Measurements from ENCODE around the gene SMKR1.
A peak's percentile ranks its signal among the peaks of the same experiment; 100 is the strongest.
"Not testable (repeated sequence)": the region's sequence is repeated elsewhere in the genome, so short reads cannot be mapped to it uniquely, and the experiment has no call there.

SMKR1 gene

DNA sequence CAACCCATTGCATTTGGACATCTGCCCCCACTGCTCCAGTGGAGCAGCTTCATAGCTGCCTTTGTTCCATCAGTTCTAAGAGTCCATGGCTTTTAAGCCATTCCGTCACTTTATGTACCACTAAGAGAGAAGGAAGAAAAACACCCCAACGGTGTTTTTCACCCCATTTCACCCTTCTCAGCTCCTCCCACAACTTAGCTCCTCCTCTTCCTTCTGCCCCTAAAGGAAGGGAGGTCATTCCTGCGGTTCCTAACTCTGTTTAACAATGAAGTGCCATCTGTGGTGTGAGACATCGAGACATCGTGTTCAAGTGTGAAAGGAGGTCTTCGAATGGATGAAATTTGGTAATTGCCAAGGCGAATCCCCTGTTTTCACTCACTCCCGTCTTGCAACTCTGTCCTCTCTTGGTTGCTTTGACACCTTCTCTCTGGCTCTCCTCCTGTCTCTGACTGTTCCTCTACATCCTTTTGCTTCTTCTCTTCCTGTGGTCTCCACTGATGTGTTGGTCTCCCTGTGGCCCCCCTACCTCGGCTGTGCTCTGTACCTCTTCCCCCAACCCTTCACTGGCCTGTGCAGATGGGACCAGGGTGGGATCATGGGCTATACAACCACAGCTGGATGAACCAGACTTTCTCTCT lies 23.0 kb downstream of the SMKR1 start:
- no peak for DNase-seq (ENCODE audit: low spot score)

GRCh38 chr7:129529643-129530042 lies 27.3 kb downstream of the SMKR1 start:
- no peak for DNase-seq (ENCODE audit: low spot score)

DNA sequence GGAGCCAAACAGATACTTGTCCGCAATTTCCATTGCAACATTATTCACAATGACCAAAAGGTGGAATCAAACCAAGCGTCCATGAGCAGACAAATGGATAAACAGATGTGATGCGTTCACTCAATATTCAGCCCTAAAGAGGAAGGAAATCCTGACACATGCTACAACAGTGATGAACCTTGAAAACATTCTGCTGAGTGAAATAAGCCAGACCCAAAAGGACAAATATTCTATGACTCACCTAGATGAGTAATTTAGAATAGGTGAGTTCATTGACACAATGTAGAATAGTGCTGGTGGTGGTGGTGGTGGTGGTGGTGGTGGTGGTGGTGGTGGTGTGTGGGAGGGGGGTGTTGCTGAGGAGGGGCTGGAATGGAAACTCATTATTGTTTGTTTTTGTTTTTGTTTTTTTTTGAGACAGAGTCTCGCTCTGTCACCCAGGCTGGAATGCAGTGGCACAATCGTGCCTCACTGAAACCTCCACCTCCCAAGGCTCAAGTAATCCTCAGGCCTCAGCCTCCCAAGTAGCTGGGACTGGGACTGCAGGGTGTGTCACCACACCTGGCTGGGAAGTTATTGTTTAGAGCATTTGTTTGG lies 28.6 kb downstream of the SMKR1 start:
- DNase-seq (ENCODE audit: low spot score) = peak; percentile 67

- no peak for DNase-seq (ENCODE audit: low spot score)
Observed at GRCh38 chr7:129531721-129532120, 29.4 kb downstream of the SMKR1 start.

DNA sequence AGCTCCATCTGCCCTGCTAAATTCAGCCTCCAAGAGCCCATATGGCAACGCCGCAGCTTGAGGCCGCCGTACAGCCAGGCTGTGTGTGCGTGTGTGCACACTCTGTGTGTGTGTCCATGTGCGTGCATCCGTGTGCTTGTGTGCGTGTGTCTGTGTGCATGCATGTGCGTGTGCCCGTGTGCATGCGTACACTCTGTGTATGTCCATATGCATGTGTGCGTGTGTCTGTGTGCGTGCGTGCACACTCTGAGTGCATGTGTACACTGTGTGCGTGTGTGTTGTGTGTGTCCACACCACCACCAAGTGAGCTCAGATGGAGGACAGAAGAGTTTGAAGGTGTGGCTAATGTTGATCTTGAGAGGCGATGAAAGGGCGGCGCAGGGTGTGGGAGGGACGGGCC lies 30.0 kb downstream of the SMKR1 start:
- no peak for DNase-seq (ENCODE audit: low spot score)

DNA sequence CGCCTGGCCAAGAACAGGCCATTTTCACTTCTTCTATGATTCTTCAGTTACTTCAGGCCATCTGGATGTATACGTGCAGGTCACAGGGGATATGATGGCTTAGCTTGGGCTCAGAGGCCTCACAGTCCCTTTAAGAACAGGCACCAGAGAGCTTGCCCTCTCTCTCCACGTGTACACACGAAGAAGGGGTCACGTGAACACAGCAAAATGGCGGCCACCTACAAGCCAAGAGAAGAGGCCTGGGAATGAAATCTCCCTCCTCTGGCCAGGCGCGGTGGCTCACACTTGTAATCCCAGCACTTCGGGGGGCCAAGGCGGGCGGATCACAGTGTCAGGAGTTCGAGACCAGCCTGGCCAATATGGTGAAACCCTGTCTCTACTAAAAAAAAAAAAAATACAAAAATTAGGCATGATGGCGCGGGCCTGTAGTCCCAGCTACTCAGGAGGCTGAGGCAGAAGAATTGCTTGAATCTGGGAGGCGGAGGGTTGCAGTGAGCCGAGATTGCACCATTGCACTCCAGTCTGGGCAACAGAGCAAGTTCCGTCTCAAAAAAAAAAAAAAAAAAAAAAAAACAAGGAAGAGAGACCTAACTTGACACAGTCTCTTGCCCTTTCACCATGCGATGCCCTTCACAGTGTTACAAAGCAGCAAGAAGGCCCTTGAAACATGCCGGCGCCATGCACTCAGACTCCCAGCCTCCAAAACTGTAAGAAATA lies 32.4 kb downstream of the SMKR1 start:
- DNase-seq (ENCODE audit: low spot score) = not testable (repeated sequence)

DNA sequence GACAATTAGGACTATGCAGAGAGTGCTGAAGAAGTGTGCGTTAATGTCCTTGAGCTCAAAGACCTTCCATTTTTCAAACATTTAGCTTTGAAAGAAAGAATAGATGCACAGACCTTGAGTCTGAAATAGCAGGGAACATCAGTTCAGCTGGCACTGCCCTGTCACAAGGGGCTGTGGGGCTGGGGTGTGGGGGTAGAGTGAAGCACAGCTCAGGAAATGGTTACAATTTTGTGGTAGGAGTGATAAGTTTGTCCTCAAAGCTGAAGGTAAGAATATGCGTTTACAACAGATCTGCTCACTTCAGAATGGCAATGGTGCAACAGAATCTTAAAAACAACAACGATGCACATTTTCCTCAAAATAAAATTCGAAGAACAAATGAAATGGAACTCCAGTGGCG lies 33.6 kb downstream of the SMKR1 start:
- no peak for DNase-seq (ENCODE audit: low spot score)

DNA sequence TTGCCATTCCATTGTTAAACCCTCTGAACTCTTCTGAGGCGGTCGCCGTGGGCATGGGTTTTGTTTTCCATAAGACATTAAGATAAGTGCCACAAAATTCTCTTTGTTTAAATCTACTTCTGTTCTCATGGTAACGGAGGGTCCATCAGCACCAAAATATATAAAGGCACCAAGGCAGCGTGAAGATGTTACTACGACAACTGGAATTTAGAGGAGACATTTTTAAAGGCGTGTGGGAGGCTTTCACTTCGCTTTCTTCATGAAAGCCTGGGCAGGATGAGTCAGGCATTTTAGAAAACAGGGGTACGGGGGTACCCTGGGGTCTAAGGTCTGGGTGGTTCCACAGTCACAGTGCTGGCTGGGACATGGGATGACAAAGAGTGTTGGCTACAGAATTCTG lies 34.0 kb downstream of the SMKR1 start:
- DNase-seq (ENCODE audit: low spot score) = no peak

DNA sequence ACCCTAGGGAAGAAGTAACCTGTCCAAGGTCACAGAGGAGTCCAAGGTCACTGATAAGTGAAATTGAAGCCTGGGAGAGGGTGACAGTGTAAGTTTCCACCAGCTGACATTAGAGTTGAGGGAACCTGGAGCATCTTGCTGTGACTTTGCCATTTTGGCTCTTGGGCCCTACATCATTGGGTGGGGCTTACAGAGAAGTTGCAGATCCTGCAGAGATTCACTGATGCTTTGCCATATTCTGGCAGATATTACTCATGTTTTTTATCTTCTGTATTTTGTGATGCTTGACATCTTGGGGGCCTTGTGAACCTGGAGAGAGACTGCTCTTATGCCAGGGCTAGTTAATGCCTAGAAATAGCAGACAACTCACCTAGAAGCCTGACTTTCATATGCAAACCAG lies 36.5 kb downstream of the SMKR1 start:
- no peak for DNase-seq (ENCODE audit: low spot score)

- no peak for DNase-seq (ENCODE audit: low spot score)
Observed at GRCh38 chr7:129540340-129540739, 38.0 kb downstream of the SMKR1 start.

DNA sequence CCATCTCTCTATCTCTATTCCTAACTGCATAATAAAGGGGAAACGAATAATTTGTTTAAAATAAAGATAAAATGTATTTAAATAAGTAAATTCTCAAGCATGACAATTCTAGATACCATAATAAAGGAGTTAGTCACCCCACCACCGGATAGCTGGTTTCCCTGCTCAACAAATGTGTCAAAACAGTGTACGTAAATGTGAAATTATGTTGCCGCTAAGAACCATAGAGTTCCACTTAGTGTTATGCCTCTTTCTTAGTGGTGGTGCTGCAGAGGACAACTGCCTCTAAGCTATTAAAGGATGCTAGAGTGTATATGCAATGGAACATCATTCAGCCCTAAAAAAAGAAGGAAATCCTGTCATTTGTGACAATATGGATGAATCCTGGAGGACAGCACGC lies 42.4 kb downstream of the SMKR1 start:
- DNase-seq (ENCODE audit: low spot score) = no peak

DNA sequence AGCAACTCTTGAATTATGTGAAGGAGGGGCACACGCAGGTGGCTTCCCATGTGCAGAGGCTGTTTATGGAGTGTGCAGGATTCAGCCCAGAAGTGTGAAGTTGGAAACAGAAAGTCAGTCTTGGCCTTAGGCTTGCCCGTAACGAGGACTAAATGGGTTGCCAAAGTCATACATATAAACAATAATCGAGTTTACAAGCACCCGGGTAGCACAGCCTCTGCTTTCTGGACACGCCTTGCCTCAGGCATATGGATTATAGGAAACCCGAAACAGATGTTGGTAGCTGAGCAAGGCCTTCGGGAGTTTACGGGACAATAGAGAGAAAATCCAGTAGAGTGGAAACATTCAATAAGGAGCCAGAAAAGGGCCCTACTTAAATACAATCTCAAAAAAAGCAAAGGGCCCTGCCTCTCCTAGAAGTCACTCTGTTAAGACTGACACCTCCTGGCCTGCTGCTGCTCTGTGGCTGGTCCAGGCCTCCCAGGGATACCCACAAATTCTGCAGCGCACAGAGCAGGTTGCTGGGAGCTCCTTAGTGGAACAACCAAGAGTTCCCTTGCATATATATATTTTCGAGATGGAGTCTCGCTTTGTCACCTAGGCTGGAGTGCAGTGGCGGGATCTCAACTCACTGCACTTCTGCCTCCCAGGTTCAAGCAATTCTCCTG lies 48.5 kb downstream of the SMKR1 start:
- no peak for DNase-seq (ENCODE audit: low spot score)

DNA sequence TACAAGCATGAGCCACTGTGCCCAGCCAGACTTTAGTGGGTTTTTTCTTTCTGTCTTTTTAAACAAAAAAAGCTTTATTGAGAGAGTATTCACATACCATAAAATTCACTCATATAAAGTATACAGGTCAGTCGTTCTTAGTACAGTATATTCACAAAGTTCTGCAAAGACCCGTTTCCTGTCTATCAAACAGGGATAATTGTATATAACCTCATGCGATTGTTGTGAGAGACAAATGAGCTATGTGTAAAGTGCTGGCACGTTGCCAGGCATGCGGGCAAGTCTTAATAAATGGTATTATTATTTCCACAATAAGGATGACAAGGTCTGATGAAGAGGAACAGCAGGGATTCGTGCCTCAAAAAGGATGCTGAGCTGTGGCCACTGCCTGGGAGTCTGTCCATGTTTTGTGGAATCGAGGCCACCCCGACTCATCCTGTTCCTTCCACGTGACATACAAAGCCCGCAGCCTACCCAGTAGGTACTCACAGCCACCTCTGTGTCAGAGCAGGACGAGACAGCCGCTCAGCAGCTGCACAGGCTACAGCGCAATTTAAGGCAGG lies 51.6 kb downstream of the SMKR1 start:
- DNase-seq (ENCODE audit: low spot score) = no peak

- DNase-seq (ENCODE audit: low spot score) = no peak
Observed at GRCh38 chr7:129556607-129557133, 54.3 kb downstream of the SMKR1 start.

- no peak for DNase-seq (ENCODE audit: low spot score)
Observed at GRCh38 chr7:129557686-129558481, 55.6 kb downstream of the SMKR1 start.

DNA sequence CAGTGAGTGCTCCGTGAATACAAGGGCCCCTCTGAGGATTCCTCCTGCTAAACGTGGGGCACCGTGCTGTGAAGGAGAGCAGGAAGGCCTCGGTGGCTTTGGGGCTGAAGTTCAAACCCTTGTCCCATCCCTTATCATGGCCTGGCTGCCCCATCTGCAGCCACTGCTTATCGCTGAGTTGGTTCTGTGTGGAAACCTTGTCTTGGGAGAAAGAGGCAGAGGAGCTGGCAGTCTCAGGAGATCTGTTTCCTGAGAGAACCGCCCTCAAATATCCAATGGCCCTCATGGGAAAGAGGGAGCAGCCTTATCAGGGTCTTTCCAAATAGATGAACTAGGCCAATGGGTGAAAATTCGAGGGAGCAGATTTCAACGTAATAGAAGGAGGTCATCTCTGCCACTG lies 57.2 kb downstream of the SMKR1 start:
- no peak for DNase-seq (ENCODE audit: low spot score)

DNA sequence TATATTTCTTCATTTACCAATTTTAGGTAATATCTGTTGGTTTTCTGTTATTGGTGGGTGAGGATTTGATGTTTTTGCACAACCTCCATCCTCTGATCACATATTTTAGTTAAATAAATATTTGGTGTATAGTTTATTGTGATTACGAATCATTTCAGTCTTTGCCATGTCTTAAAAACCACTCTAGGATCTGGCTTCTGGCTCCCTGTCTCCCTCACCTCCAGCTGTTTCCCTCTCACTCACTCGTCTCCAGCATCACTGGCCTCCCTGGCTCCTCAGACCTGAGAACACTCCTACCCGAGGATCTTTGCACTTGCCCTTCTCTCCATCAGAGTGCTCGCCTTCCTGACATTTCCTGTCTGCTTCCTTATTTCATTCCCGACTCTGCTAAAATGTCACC lies 58.5 kb downstream of the SMKR1 start:
- no peak for DNase-seq (ENCODE audit: low spot score)

GRCh38 chr7:129561677-129562359 lies 59.5 kb downstream of the SMKR1 start:
- DNase-seq (ENCODE audit: low spot score) = no peak

Data from LoVo (cell line).